Astrocyte (in vitro differentiated cells and primary cell): ENCODE data around the gene SCAMP4.

Source experiments
- CTCF ChIP-seq: IDR thresholded peaks from 2 replicates; pipeline ENCODE4 v1.5.1; 2011; ENCODE audit warnings: low read depth, mild to moderate bottlenecking, inconsistent platforms, low read length, moderate library complexity; ENCODE audit not compliant: insufficient read depth
- EZH2 ChIP-seq: IDR thresholded peaks from 2 replicates; pipeline ENCODE4 v1.6.1; 2012; ENCODE audit warnings: mild to moderate bottlenecking, low read length, inconsistent platforms; ENCODE audit not compliant: insufficient read depth

GRCh38 chr19:1935484-1936208, 30.4 kb downstream of the SCAMP4 start:
- no peak for TF ChIP-seq CTCF
- no peak for TF ChIP-seq EZH2
